Thoracic aorta (tissue), 2 donors: Measurements from ENCODE around the gene HEG1. TPM values are rescaled to one million over a fixed set of nuclear protein-coding genes. Genes with fewer than 3 reads are reported as not detected.

Experiments used
- ATAC-seq: fragments of 150-250 bp; one replicate; pipeline ENCODE4 v1.8.0; 2017; ENCODE audit warnings: low read depth; ENCODE audit not compliant: insufficient number of reproducible peaks, low FRiP score
- DNase-seq: peaks from one replicate; pipeline ENCODE4 v3.0.0-alpha.2; 2020; ENCODE audit warnings: low spot score
- H3K27ac ChIP-seq, 2 donors: fragments of 200-600 bp; sonication (generic); 1 replicate in 1 of 2; 2 replicates in 1 of 2; pipeline ENCODE4 v1.5.1; 2016; ENCODE audit warnings: mild to moderate bottlenecking in 2 of 2, moderate library complexity in 2 of 2
- H3K27me3 ChIP-seq: fragments of 200-600 bp; sonication (generic); replicated peaks from 2 replicates; pipeline ENCODE4 v1.6.0; 2016; ENCODE audit warnings: mild to moderate bottlenecking; ENCODE audit not compliant: insufficient read depth
- H3K36me3 ChIP-seq: fragments of 200-600 bp; sonication (generic); one replicate; pipeline ENCODE4 v1.5.1; 2016
- H3K4me1 ChIP-seq, 2 donors: fragments of 200-600 bp; sonication (generic); 1 replicate in 1 of 2; 2 replicates in 1 of 2; pipeline versions ENCODE4 v1.5.1 to v1.6.0; 2016; ENCODE audit warnings: low read depth in 2 of 2, mild to moderate bottlenecking in 1 of 2; ENCODE audit not compliant: control insufficient read depth in 1 of 2
- H3K4me3 ChIP-seq: fragments of 200-600 bp; sonication (generic); 2 replicates; pipeline ENCODE4 v1.5.1; 2016; ENCODE audit warnings: mild to moderate bottlenecking
- H3K9me3 ChIP-seq: fragments of 200-600 bp; sonication (generic); 2 replicates; pipeline ENCODE4 v1.5.1; 2016
- CTCF ChIP-seq: fragments of 200-600 bp; sonication (generic); IDR thresholded peaks from one replicate; pipeline ENCODE4 v1.5.1; 2019; ENCODE audit warnings: antibody characterized with exemption
- total RNA-seq, 2 donors: library from RNA; depleted of rRNA; stranded (reverse); fragments of >200 nt; gene quantifications; one replicate each; pipeline versions ENCODE4 v1.1.0 to v1.2.3, GENCODE V29; 2016

HEG1 gene
- total RNA-seq, 2 donors from 2014 or later = 114 to 168 TPM

GRCh38 chr3:124939661-124940060 lies 116.1 kb downstream of the HEG1 start:
- ATAC-seq (no peak), DNase-seq (no peak)
- Histone ChIP-seq H3K9me3 (no peaks in the 10 kb centered on the region), H3K36me3 (no peaks in the 10 kb centered on the region), H3K27ac (no peak overlapping the region), H3K4me1 (no peaks in the 10 kb centered on the region), H3K4me3 (no peak overlapping the region), H3K27me3 (no peaks in the 10 kb centered on the region)
- no peak for TF ChIP-seq CTCF

GRCh38 chr3:124938896-124939295 lies 116.9 kb downstream of the HEG1 start:
- no peaks in the 10 kb centered on the region for H3K27me3 ChIP-seq
- H3K36me3 ChIP-seq = no peaks in the 10 kb centered on the region
- no peaks in the 10 kb centered on the region for H3K4me1 ChIP-seq
- no peak overlapping the region for H3K4me3 ChIP-seq
- TF ChIP-seq CTCF = no peak
- ATAC-seq = no peak
- DNase-seq = no peak
- H3K27ac ChIP-seq = no peak overlapping the region
- no peaks in the 10 kb centered on the region for H3K9me3 ChIP-seq

- ATAC-seq (no peak), DNase-seq (no peak)
- Histone ChIP-seq H3K27ac (no peak overlapping the region), H3K4me1 (no peaks in the 10 kb centered on the region), H3K36me3 (no peaks in the 10 kb centered on the region), H3K4me3 (no peak overlapping the region), H3K9me3 (no peaks in the 10 kb centered on the region), H3K27me3 (no peaks in the 10 kb centered on the region)
- TF ChIP-seq CTCF = no peak
Measured at GRCh38 chr3:124937049-124937448, 118.7 kb downstream of the HEG1 start.

- no peaks in the 10 kb centered on the region for H3K9me3 ChIP-seq
- H3K36me3 ChIP-seq = no peaks in the 10 kb centered on the region
- no peak for ATAC-seq
- DNase-seq = no peak
- H3K4me3 ChIP-seq = no peak overlapping the region
- no peak for TF ChIP-seq CTCF
- H3K27ac ChIP-seq = no peak overlapping the region
- no peaks in the 10 kb centered on the region for H3K27me3 ChIP-seq
- H3K4me1 ChIP-seq = no peaks in the 10 kb centered on the region
Measured at GRCh38 chr3:124935794-124936542, 119.8 kb downstream of the HEG1 start.

GRCh38 chr3:124935264-124935663 lies 120.5 kb downstream of the HEG1 start:
- no peaks in the 10 kb centered on the region for H3K4me1 ChIP-seq
- TF ChIP-seq CTCF = no peak
- no peaks in the 10 kb centered on the region for H3K27me3 ChIP-seq
- H3K36me3 ChIP-seq = no peaks in the 10 kb centered on the region
- H3K27ac ChIP-seq = no peak overlapping the region
- no peaks in the 10 kb centered on the region for H3K9me3 ChIP-seq
- ATAC-seq (no peak), DNase-seq (no peak)
- no peak overlapping the region for H3K4me3 ChIP-seq
